SIG-M5 treated with dmso at 0.1 percent for 504 hours (cell line): ENCODE measurements around the gene STARD13.

Experiments
- DNase-seq: peaks from one replicate; lab custom pipeline; 2025; ENCODE audit not compliant: unreplicated experiment; lab: John Stamatoyannopoulos, UW

Gene STARD13

GRCh38 chr13:33099860-33100259 is 185.7 kb downstream of the STARD13 start:
- DNase-seq, result no peak

DNA sequence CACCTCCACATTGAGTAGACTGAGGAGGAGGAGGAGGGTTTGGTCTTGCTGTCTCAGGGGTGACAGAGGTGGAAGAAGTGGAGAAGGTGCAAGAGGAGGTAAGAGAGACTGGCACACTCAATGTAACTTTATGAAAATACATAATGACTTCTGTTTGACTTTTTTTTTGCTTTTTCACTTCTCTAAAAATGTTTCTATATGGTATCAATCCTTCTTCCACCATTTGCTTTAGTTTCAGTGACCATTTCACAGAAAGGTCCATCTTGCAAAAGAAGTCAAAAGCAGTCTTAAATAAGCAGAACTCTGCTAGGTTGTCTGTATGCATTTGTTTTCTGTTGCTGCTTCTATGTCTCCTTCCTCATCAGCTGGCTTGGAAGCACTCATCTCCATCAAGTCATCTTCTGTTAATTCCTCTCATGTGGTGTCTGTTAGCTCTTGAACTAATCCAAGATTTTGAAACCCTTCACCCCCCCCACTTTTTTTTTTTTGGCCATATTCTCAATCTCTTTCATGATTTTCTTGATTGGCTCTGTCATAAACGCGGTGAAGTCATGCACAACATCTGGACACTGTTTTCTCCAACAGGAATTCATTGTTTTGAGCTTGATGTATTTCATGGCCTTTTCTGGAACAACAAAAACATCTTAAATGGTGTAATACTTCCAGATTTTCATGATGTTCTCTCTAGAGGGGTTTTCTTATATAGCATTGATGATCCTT is 188.5 kb downstream of the STARD13 start:
- no peak for DNase-seq

DNA sequence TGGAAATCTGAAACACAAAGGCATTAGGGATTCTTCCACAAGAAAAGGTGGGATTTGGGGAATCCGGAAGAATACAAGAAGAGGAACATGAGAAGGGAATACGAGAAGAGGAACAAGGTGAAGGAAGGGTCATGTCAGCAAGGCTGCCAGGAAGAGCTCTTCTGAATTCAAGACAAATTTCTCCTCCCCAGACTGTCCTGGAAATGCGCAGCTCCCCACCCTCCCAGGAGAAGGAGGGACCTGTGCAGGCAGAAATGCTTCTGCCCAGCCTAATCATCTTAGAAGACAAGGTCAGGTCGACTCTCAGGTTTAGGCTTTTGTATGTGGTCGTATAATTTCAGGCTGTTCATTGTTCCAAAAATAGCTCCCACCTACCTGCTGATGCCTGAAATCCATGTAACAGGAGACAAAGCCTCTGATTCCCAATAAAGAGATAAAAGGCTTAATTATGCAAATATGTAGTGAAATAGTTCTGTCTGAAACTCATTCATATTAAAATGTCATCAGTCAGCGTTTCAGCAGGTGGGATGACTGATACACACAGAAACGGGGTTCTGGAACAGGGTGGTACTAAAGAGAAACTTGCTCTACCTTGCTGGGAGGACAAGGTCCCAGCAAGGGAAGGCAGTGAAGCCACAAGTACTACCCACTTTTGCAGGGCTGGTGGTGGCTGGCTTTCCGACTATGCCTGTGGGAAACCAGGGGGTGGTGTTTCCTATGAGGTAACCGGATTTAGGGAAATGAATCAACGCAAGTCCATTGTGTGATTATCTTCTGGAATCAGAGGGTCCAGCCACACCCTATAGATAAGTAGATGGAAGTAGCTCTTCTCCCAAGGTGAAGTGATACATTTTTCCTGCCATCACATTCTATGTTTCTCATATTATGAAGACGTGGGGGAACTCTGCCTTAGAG is 193.2 kb downstream of the STARD13 start:
- no peak for DNase-seq

GRCh38 chr13:33091415-33091774 is 194.2 kb downstream of the STARD13 start:
- no peak for DNase-seq

DNA sequence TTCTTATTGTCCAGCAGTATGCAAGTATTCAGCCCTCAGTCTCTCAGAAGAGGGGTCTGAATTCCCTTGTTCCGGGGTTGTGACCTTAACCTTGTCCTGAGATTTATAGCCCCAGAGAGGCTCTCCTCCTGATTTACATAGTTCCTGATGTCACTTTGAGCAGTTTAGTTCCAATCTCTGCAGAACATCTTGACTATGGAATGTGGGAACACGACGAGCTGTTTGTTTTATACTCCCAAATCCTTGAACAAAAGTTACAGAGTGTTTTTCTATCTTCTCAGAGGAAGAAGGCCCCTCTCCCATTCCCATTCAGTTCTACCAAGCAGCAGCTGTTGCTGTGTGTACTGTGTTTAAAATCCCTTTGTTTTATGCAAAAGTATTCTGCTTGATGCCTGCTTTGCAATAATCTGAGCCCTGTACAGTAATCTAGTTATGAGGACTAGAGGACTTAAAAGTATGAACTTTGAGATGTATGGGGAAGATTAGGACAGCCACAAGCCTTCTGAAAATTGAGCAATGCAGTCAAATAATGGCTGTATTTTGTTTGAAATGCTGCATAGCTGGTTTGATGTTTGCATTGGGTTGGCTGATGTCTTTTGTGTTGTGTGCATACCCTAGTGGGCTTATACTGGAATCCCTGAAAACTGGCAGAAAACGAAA is 194.7 kb downstream of the STARD13 start:
- peak; percentile 15 for DNase-seq

DNA sequence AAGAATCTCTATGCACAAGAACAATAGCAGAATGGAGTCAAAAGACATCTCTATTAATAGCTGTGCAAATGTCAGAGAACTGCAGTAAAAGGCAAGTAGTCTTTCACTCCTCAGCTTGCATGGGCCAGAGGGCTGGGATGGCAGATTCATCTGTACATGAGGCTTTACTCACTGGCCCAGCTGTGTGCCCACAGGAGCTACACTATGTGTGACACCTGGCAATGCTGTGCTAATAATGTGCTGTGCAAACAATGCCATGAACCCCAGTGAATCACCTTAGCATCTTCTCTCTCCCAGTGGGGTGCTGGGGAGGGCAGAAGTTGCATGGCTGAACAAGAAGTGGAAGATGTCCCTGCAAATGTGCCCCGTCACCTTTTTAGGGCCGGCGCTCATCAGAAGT is 196.2 kb downstream of the STARD13 start:
- no peak for DNase-seq

DNA sequence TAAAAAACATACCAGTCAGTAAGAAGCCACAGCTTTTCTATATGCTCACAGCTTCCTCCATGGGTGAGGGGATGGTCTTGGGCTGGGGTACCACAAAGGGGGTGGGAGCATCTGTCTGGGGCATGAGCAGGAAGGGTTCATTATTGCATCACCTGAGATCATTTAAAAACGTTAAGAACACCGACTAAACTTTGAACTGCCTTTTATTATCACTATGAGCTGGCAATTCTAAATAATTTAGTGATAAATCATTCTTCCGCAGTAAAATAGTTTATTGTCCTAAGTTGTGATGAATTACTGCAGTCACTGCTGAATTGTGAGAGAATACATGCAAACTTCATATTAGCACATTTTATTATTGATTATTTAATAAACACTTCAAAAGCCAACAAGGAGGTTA is 197.8 kb downstream of the STARD13 start:
- DNase-seq, result no peak

GRCh38 chr13:33087091-33087490 is 198.5 kb downstream of the STARD13 start:
- no peak for DNase-seq

DNA sequence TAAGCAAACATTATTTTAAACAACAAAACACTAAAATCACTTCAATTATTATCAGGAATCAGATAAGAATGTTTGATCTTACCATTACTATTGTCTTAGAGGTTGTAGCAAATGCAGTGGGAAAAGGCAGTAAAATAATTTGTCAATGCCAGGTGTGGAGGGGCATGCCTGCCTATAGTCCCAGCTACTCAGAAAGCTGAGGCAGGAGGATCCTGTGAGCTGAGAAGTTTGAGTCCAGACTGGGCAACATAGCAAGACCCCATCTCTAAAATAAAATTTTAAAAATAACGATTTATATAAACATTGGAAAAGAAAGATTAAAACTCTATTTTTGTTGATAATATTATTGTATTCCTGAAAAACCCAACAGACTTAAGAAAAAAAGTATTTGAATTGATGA is 202.5 kb downstream of the STARD13 start:
- no peak for DNase-seq

DNA sequence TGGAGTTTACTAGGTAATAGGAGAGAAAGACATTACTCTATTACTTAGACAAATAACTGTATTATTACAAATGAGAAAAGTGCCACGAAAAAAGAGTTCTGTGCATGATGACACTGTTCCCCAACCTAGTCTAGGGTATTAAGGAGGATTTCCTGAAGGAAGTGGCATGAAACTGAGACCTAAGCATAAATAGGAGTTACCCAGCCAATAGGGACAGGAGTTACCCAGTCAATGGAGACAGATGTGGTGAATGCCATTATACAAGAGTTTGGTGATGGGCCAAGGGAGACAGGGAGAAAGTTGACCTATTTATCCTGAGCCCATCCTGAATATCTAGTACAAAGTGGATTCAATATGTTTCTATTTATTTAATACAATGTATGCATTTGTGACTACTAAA is 203.9 kb downstream of the STARD13 start:
- DNase-seq, result no peak

DNA sequence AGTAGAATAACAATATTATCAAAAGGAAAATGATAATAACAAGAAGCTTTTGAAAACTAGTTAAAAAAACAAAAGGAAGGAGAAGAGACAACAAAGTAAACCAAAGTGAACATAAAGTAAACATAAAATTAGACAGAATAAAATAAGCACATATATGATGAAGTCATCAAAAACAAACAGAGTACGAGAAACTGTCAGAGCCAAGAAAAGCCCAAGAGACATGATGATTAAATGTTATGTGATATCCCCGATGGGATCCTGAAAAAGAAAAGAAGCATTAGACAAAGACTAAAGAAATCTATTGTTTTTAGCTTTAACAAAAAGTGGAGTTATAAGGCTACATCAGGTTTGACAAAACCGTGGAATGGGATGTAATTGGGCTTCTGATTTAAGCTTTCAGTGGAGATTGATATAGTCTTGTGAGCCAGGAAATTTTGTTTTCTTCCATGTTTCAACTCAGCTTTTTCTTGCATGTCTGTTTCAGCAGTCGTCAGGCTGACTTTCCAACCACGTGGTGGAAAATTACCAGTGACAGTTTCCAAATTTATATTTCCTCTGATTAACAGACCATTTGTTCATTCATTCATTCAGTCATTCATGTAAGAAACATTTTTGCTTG is 204.5 kb downstream of the STARD13 start:
- no peak for DNase-seq

DNA sequence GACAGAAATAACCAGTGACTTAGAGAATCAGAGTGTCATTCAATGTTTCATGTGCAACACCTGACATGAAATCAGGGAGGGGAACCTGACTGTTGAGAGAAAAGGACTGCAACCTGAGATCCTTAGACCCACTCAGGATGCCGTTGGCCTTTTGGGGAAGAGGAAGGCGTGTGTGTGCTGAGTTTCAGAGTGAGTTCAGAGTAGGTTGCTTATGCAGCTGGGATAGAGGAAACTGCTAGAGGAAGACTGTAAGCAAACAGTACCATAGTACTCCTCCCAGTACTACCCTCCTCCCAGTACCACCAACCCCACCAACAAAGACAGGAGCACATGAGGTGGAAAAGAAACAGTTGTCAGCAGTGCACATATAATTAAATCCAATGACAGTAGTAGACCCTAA is 205.6 kb downstream of the STARD13 start:
- peak; percentile 11 for DNase-seq

DNA sequence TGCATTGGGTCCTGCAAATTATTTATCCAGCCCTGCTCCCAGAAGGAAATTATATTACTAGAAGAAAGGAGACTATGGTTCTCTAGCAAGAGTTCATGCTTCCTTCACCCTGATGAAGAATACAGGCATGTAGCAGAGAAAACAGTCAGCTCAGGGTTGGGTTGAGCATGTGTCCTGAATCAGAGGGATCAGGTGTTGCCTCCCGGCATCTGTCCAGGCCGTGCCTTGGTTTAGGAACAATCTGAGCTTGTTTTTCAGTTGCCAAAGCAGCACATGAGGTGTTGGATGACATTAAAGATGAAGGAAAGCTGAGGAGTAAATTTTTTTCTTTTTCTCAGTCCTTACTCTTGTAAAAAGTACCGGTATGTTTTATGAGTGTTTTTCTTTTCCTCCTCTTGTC is 207.3 kb downstream of the STARD13 start:
- no peak for DNase-seq

DNA sequence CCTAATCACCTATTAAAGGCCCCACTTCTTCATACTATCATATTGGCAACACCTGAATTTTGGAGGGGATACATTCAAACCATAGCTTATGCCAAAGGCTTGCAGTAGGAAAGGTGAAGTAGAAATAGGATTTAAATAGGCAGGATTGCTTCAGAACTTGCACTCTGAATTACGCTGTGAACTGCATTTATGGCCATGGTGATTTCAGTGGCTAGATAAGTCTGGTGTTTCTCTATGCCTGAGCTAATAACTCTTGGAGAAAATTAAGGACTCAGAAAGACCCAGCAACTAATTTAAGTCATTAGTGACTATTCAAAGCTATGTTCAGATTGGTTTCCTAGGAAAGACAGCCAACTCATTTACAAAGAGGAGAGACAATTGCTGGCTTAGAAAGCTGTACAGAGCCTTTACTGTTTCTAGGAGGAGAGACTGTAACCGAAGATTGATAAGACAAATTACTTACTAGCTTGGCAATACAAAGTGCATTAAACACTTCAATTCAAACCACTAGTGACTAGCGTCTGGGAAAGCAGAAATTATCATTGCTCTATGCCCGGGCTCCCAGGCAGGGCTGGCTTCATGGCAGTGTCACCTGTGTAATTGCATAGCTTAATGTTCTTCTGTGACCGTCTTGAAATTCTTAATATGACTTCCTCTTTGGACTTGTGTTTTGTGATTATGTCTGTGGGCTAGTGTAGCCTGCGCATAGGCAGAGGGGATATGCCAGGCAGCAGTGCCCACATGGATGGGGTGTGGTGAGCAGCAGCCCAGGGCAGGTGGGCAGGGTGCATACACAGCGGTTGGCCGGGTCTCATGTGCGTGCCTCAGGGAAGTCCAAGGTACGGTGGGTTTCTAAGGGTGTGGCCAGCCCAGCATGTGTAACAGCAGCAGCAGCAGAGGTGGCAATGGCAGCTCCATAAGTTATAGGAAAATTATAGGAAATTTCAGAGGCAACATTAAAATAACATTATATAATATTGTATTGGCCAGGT is 209.3 kb downstream of the STARD13 start:
- DNase-seq, result no peak

DNA sequence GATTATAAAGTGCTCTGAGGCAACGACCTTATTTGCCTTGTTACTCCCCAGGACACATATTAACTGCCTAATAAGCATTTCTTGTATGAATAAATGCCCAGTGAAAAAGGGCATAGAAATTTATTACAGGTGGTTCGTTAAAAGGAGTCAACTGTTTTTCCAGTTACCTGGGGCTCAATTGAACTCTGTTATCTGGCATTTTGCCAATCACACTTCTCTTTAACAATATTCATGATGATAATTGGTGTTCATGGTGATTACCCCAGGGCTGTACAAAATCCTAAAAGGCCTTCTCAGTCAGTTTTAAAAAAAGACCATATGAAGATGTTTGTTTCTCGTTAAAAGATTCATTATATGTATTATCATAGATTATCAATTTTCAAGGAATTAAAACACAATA is 212.2 kb downstream of the STARD13 start:
- no peak for DNase-seq

- DNase-seq, result no peak
Measured at GRCh38 chr13:33072759-33073158, 212.8 kb downstream of the STARD13 start.

GRCh38 chr13:33072282-33072681 is 213.3 kb downstream of the STARD13 start:
- no peak for DNase-seq

DNA sequence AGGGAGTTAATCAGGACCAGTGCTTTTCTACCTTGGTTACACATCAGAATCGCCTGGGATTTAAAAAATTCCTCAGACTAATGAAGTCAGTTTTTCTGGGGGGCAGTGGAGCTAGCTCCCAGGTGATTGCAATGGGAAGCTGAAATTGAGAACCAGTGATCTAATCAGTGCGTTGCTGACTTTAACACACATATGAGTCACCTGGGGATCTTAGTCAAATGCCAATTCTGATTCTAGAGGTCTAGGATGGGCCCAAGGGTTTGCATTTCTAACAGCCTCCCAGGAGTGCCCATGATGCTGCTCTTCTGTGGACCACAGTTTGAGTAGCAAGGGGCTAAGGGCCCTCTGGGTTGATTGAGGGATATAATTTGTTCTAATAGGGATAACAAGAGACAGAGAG is 214.8 kb downstream of the STARD13 start:
- DNase-seq, result no peak

DNA sequence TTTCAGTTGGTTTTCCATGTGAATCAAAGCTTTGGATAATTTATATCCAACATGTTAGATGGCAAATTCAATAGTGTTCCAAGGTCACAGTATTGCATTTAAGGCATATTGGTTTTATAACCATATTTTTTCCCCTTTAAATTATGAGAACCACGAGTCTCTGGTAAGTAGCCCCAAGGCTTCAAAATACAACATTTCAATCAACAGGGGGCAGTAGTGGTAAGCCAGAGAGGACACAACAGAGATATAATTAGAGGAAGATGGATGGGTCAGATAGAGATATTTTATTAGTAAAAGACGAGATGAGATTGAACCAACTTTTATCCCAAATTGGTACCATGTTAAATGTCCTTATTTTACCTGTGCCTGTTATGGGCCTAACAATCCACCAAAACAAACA is 216.2 kb downstream of the STARD13 start:
- DNase-seq, result no peak

DNA sequence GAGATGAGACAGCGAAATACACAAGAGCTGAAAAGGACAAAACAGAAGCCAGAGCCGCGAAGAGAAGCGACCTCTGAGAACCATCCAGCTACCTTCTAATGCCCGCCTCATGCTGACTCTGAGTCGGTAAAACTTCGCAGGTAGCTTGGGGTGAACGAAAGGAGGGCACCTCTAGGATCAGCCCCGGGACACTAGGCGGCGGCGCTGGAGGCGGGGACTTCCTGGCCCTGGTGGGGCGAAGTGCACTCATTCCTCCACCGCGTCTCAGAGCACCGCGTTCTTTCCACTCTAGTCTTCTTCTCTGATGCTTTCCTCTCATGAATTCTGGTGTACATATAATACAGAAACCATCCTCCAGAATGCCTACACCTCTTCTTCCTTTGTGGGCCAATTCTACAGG is 219.2 kb downstream of the STARD13 start:
- no peak for DNase-seq
